CD4-positive, alpha-beta memory T cell (primary cell): ENCODE data around the gene EPHA6. TPM values are rescaled to one million over a fixed set of nuclear protein-coding genes. Genes with fewer than 3 reads are reported as not detected.

Experiments
- CTCF ChIA-PET: fragments of 350-600 bp; sonication (Branson Sonifier 250); formaldehyde crosslinking; loops from one replicate; lab custom pipeline; 2021; ENCODE audit warnings: inconsistent platforms; ENCODE audit not compliant: partially characterized antibody; lab: Charles Lee
- POLR2A ChIA-PET: fragments of 350-600 bp; sonication (Branson Sonifier 250); formaldehyde crosslinking; loops from one replicate; lab custom pipeline; 2021; ENCODE audit not compliant: partially characterized antibody; lab: Charles Lee
- DNase-seq, 5 donors: peaks; one replicate each; pipeline versions ENCODE4 v3.0.0 to v3.0.0-alpha.2; 2020 to 2022; ENCODE audit warnings: mixed read lengths in 1 of 5
- H3K27ac ChIP-seq: one replicate; pipeline ENCODE4 v1.7.0; 2013; ENCODE audit warnings: low read depth, low read length
- H3K27me3 ChIP-seq: 2 replicates; pipeline ENCODE4 v1.7.0; 2013; ENCODE audit warnings: mild to moderate bottlenecking, low read length, moderate library complexity; ENCODE audit not compliant: insufficient read depth
- H3K36me3 ChIP-seq: 2 replicates; pipeline ENCODE4 v1.7.0; 2013; ENCODE audit warnings: mild to moderate bottlenecking, low read length, moderate library complexity; ENCODE audit not compliant: insufficient read depth
- H3K4me1 ChIP-seq: 2 replicates; pipeline ENCODE4 v1.7.0; 2013; ENCODE audit warnings: mild to moderate bottlenecking, low read length, moderate library complexity; ENCODE audit not compliant: insufficient read depth
- H3K4me3 ChIP-seq, 2 donors: one replicate each; pipeline ENCODE4 v1.7.0; 2013; ENCODE audit warnings: low read length in 2 of 2, mild to moderate bottlenecking in 1 of 2
- H3K9me3 ChIP-seq, 2 donors: one replicate each; pipeline ENCODE4 v1.7.0; 2013; ENCODE audit warnings: low read length in 2 of 2, control low read depth in 1 of 2; ENCODE audit not compliant: control insufficient read depth in 1 of 2
- H3K27ac Mint-ChIP-seq, 7 donors: one replicate each; pipeline ENCODE4 v1.8.0; 2020 to 2021; ENCODE audit warnings: mixed read lengths in 7 of 7, mild to moderate bottlenecking in 6 of 7, inconsistent platforms in 3 of 7, moderate library complexity in 3 of 7
- H3K27me3 Mint-ChIP-seq, 2 donors: one replicate each; pipeline ENCODE4 v1.8.0; 2020 to 2021; ENCODE audit warnings: mixed read lengths in 2 of 2
- H3K36me3 Mint-ChIP-seq, 2 donors: one replicate each; pipeline ENCODE4 v1.8.0; 2020 to 2021; ENCODE audit warnings: mixed read lengths in 2 of 2, inconsistent platforms in 1 of 2, mild to moderate bottlenecking in 1 of 2
- H3K4me1 Mint-ChIP-seq, 4 donors: one replicate each; pipeline ENCODE4 v1.8.0; 2020 to 2021; ENCODE audit warnings: mixed read lengths in 4 of 4, mild to moderate bottlenecking in 1 of 4
- H3K4me3 Mint-ChIP-seq, 8 donors: one replicate each; pipeline ENCODE4 v1.8.0; 2020 to 2021; ENCODE audit warnings: mixed read lengths in 8 of 8, mild to moderate bottlenecking in 7 of 8, moderate library complexity in 6 of 8, inconsistent platforms in 3 of 8
- H3K9me3 Mint-ChIP-seq, 8 donors: one replicate each; pipeline ENCODE4 v1.8.0; 2020 to 2021; ENCODE audit warnings: mixed read lengths in 8 of 8, mild to moderate bottlenecking in 5 of 8, inconsistent platforms in 3 of 8, moderate library complexity in 1 of 8
- intact Hi-C: fragments of 100-400 bp; cut with micrococcal nuclease; formaldehyde crosslinking; loops from one replicate; pipeline ENCODE4 v1.15.1; 2023
- polyA plus RNA-seq, 2 donors: library from polyadenylated mRNA; unstranded; fragments of 300-500 nt; fragmentation: Illumina TruSeq; gene quantifications; one replicate each; pipeline ENCODE4 v1.2.3, GENCODE V29; 2021
- total RNA-seq, 2 experiments: library from RNA; stranded (reverse); gene quantifications; one replicate each; pipeline ENCODE4 v1.2.3, GENCODE V29; 2021

Gene EPHA6
- total and polyA plus RNA-seq, 4 experiments from 2014 or later = not detected

DNA sequence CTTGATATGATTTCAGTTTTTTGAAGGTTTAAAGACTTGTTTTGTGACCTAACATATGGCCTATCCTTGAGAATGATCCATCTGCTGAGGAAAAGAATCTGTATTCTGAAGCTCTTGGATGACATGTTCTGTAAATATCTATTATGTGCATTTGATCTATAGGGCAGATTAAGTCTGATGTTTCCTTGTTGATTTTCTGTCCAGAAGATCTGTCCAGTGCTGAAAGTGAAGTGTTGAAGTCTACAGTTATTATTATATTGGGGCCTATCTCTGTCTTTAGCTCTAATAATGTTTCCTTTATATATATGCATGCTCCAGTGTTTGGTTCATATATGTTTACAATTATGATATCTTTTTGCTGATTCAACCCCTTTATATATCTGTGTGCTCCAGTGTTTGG, 362.8 kb downstream of the EPHA6 start:
- Histone ChIP-seq H3K4me1 (no peaks in the 10 kb centered on the region), H3K27ac (no peak overlapping the region), H3K36me3 (no peaks in the 10 kb centered on the region), H3K9me3 (no peaks in the 10 kb centered on the region), H3K4me3 (no peak overlapping the region), H3K27me3 (no peaks in the 10 kb centered on the region)
- ChIA-PET CTCF (no interaction called here), POLR2A (no interaction called here)
- DNase-seq = no peak
- no peak overlapping the region for H3K4me3 Mint-ChIP-seq
- intact Hi-C loops = no loop called here
- H3K27me3 Mint-ChIP-seq = no peaks in the 10 kb centered on the region
- H3K9me3 Mint-ChIP-seq = peaks cover 0 to 47% (median 13%) of the 10 kb centered on the region in 8 donors
- no peak overlapping the region for H3K27ac Mint-ChIP-seq
- H3K36me3 Mint-ChIP-seq = no peaks in the 10 kb centered on the region
- no peaks in the 10 kb centered on the region for H3K4me1 Mint-ChIP-seq

DNA sequence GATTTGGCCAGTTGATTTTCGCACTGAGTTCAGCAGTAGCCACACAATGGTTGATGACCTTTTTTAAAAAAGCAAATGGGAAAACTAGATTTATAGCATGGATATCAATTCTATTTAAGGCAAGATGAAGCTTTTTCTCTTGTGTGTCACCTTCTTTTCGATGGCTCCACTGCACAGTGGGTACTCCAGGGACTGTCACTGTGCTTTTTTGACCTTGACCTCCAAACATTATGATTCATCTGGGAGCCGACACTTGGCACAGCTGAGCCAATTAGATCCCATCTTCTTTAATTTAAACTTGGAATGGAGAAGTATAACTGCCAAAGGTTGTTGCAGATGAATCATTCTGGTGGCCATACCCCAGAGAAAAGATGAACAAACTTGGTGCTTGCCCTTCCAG, 367.3 kb downstream of the EPHA6 start:
- Mint-ChIP-seq H3K9me3 (peaks cover 0 to 34% (median 12%) of the 10 kb centered on the region in 8 donors), H3K27me3 (no peaks in the 10 kb centered on the region), H3K4me3 (no peak overlapping the region), H3K4me1 (no peaks in the 10 kb centered on the region), H3K27ac (no peak overlapping the region), H3K36me3 (no peaks in the 10 kb centered on the region)
- Histone ChIP-seq H3K27me3 (no peaks in the 10 kb centered on the region), H3K4me3 (no peak overlapping the region), H3K36me3 (no peaks in the 10 kb centered on the region), H3K9me3 (no peaks in the 10 kb centered on the region), H3K27ac (no peak overlapping the region), H3K4me1 (no peaks in the 10 kb centered on the region)
- POLR2A ChIA-PET = no interaction called here
- intact Hi-C loops = no loop called here
- CTCF ChIA-PET = no interaction called here
- no peak for DNase-seq

DNA sequence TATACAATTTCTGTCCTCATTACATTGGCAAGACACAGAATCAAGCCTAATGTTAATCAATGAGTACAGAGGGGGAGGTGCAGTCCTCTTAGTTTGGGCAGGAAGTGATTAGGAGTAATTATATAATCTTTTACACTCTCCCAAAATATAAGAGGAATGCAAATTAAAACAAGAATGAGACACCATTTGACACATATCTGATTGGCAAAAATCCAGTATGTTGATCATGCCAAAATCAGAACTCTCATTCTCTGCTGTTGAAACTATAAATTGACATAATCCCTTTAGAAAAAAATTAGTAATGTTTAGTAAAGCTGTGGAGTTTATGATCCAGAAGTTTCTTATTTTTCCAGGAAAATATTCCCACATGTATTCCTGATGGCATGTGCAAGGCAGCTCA, 373.4 kb downstream of the EPHA6 start:
- no peak overlapping the region for H3K4me3 Mint-ChIP-seq
- Histone ChIP-seq H3K4me1 (no peaks in the 10 kb centered on the region), H3K4me3 (no peak overlapping the region), H3K9me3 (no peaks in the 10 kb centered on the region), H3K27ac (no peak overlapping the region), H3K27me3 (no peaks in the 10 kb centered on the region), H3K36me3 (no peaks in the 10 kb centered on the region)
- no peaks in the 10 kb centered on the region for H3K36me3 Mint-ChIP-seq
- DNase-seq = no peak
- POLR2A ChIA-PET = no interaction called here
- H3K27ac Mint-ChIP-seq = no peak overlapping the region
- CTCF ChIA-PET = no interaction called here
- no peaks in the 10 kb centered on the region for H3K4me1 Mint-ChIP-seq
- H3K27me3 Mint-ChIP-seq = no peaks in the 10 kb centered on the region
- peaks cover 0 to 4% (median 0%) of the 10 kb centered on the region in 8 donors for H3K9me3 Mint-ChIP-seq
- intact Hi-C loops = no loop called here

DNA sequence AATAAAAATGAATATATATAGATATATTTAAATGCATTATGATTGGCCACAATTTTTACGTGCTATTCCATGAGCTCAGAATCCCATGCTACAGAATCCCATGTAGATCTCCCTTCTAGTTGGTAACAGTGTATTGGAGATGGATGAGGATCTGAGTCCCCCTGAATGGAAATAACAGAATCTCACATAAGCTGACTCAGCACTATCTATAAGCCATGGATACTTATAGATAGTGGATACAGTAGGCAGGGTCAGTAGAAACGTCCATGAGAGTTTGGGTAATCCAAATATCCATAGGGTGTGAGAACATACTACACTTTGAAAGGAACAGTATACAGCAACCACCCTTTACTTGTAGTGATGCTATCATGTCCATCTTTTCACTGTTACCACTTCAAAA, 375.4 kb downstream of the EPHA6 start:
- no peaks in the 10 kb centered on the region for H3K4me1 Mint-ChIP-seq
- Histone ChIP-seq H3K4me1 (no peaks in the 10 kb centered on the region), H3K4me3 (no peak overlapping the region), H3K27ac (no peak overlapping the region), H3K27me3 (no peaks in the 10 kb centered on the region), H3K9me3 (no peaks in the 10 kb centered on the region), H3K36me3 (no peaks in the 10 kb centered on the region)
- H3K36me3 Mint-ChIP-seq = no peaks in the 10 kb centered on the region
- ChIA-PET POLR2A (no interaction called here), CTCF (no interaction called here)
- H3K9me3 Mint-ChIP-seq = peaks cover 0 to 2% (median 0%) of the 10 kb centered on the region in 8 donors
- DNase-seq = no peak
- intact Hi-C loops = no loop called here
- H3K27me3 Mint-ChIP-seq = no peaks in the 10 kb centered on the region
- no peak overlapping the region for H3K4me3 Mint-ChIP-seq
- H3K27ac Mint-ChIP-seq = no peak overlapping the region

DNA sequence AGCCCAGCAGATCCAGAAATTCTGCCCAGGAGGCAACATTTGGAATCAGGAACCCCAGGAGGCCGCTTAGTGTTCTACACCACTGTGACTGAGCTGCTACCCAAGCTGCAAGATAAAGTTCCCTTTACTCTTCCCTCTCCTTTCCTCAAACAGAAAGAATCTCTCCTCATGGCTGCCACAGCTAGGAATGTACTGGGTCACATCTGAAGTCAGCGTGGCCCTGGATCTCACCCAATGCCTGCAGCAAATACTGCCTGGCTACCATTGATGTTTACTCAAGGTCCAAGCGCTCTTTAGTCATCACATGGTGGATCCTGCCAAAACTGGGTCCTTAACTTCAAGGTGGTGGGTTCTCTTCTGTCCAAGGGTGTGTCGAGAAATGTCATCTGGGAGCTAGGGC, 382.7 kb downstream of the EPHA6 start:
- Histone ChIP-seq H3K4me1 (no peaks in the 10 kb centered on the region), H3K27ac (no peak overlapping the region), H3K9me3 (no peaks in the 10 kb centered on the region), H3K36me3 (no peaks in the 10 kb centered on the region), H3K4me3 (no peak overlapping the region), H3K27me3 (no peaks in the 10 kb centered on the region)
- no peak for DNase-seq
- H3K4me3 Mint-ChIP-seq = no peak overlapping the region
- H3K27ac Mint-ChIP-seq = no peak overlapping the region
- H3K4me1 Mint-ChIP-seq = no peaks in the 10 kb centered on the region
- peaks cover 0 to 2% (median 0%) of the 10 kb centered on the region in 8 donors for H3K9me3 Mint-ChIP-seq
- intact Hi-C loops = no loop called here
- no peaks in the 10 kb centered on the region for H3K36me3 Mint-ChIP-seq
- ChIA-PET POLR2A (no interaction called here), CTCF (no interaction called here)
- no peaks in the 10 kb centered on the region for H3K27me3 Mint-ChIP-seq

DNA sequence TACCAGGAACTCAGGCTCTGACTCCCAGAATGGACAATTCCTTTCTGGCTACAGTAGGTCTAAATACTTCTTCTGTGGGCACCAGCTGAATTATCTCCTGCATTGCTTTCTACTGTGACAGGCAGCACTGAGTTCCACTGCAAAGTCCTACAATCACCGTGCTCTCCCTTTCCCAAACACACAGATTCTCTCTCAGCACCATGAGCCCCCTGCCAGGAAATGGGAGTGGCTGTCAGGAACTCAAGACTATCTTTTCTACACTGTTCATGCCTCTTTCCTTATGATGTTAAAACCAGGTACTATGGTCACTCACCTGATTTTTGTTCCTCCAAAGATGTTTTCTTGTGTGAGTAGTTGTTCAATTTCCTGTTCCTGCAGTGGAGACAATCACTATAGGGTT, 383.4 kb downstream of the EPHA6 start:
- no peaks in the 10 kb centered on the region for H3K36me3 Mint-ChIP-seq
- H3K27me3 Mint-ChIP-seq = no peaks in the 10 kb centered on the region
- H3K4me1 Mint-ChIP-seq = no peaks in the 10 kb centered on the region
- no peaks in the 10 kb centered on the region for H3K36me3 ChIP-seq
- H3K4me1 ChIP-seq = no peaks in the 10 kb centered on the region
- CTCF ChIA-PET = no interaction called here
- H3K27ac ChIP-seq = no peak overlapping the region
- POLR2A ChIA-PET = no interaction called here
- no peak for DNase-seq
- no peak overlapping the region for H3K4me3 Mint-ChIP-seq
- H3K4me3 ChIP-seq = no peak overlapping the region
- no peak overlapping the region for H3K27ac Mint-ChIP-seq
- no peaks in the 10 kb centered on the region for H3K9me3 ChIP-seq
- intact Hi-C loops = no loop called here
- H3K27me3 ChIP-seq = no peaks in the 10 kb centered on the region
- H3K9me3 Mint-ChIP-seq = peaks cover 0 to 2% (median 0%) of the 10 kb centered on the region in 8 donors

DNA sequence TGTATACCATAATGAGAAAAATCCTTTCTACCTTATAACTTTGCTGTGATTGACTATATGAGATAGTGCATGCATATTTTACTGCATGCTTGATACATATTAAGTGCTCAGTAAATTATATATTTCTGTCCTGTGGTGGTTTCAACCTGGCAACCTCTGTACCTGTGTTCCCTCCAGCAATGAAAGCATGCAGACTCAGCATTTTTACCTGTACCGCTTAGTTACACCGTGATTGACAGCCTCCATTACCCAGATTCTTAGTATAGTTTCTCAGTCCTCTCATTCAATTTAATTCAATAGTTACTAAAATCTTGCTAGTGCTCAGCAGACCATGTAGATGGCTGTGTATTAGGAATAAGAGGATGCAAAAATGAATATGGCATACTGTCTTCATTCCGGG, 386.0 kb downstream of the EPHA6 start:
- no peaks in the 10 kb centered on the region for H3K4me1 Mint-ChIP-seq
- ChIA-PET CTCF (no interaction called here), POLR2A (no interaction called here)
- H3K36me3 Mint-ChIP-seq = no peaks in the 10 kb centered on the region
- no peaks in the 10 kb centered on the region for H3K27me3 Mint-ChIP-seq
- H3K4me3 Mint-ChIP-seq = no peak overlapping the region
- intact Hi-C loops = no loop called here
- peaks cover 0 to 2% (median under 1%) of the 10 kb centered on the region in 8 donors for H3K9me3 Mint-ChIP-seq
- no peak for DNase-seq
- H3K27ac ChIP-seq = no peak overlapping the region
- no peak overlapping the region for H3K27ac Mint-ChIP-seq
- H3K36me3 ChIP-seq = no peaks in the 10 kb centered on the region
- no peak overlapping the region for H3K4me3 ChIP-seq
- H3K9me3 ChIP-seq = no peaks in the 10 kb centered on the region
- H3K4me1 ChIP-seq = no peaks in the 10 kb centered on the region
- H3K27me3 ChIP-seq = no peaks in the 10 kb centered on the region

DNA sequence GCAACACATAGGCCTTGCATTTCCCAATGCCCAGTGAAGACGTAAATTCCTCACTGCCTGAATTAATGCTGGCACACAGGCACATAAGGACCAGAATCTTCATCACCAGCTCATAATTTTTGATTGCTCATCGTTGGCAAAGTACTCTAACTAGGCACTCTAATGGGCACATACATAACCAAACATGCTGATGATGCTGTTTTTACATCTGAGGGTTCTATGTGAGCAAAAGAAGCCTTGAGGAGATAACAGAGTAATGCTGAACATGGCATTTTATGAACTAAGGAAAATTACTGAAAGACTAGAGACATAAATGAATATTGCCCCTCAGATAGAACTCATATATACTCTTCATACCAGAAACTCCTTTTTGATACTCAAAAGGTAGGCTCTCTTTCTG, 387.4 kb downstream of the EPHA6 start:
- Mint-ChIP-seq H3K27me3 (no peaks in the 10 kb centered on the region), H3K4me1 (no peaks in the 10 kb centered on the region), H3K36me3 (no peaks in the 10 kb centered on the region), H3K9me3 (peaks cover 0 to 2% (median 0%) of the 10 kb centered on the region in 8 donors), H3K4me3 (no peak overlapping the region), H3K27ac (no peak overlapping the region)
- no peaks in the 10 kb centered on the region for H3K36me3 ChIP-seq
- CTCF ChIA-PET = no interaction called here
- no peaks in the 10 kb centered on the region for H3K9me3 ChIP-seq
- H3K4me3 ChIP-seq = no peak overlapping the region
- POLR2A ChIA-PET = no interaction called here
- no peaks in the 10 kb centered on the region for H3K27me3 ChIP-seq
- H3K27ac ChIP-seq = no peak overlapping the region
- intact Hi-C loops = no loop called here
- DNase-seq = no peak
- H3K4me1 ChIP-seq = no peaks in the 10 kb centered on the region
